Sigmoid colon (tissue), 7 donors: ENCODE results near the gene ACTG1. TPM values are rescaled to one million over a fixed set of nuclear protein-coding genes. Genes with fewer than 3 reads are reported as not detected.

ENCODE experiments used
- DNase-seq: peaks from one replicate; pipeline ENCODE4 v3.0.0-alpha.2; 2019
- H3K27ac ChIP-seq, 4 donors: fragments of 200-600 bp; sonication (generic); one replicate each; pipeline ENCODE4 v1.5.1; 2016 to 2019; ENCODE audit warnings: mild to moderate bottlenecking in 1 of 4
- H3K27me3 ChIP-seq, 3 donors: fragments of 200-600 bp; sonication (generic); one replicate each; pipeline ENCODE4 v1.5.1; 2019; ENCODE audit warnings: mild to moderate bottlenecking in 1 of 3
- H3K36me3 ChIP-seq, 4 donors: fragments of 200-600 bp; sonication (generic); one replicate each; pipeline ENCODE4 v1.5.1; 2016 to 2019
- H3K4me1 ChIP-seq, 4 donors: fragments of 200-600 bp; sonication (generic); one replicate each; pipeline ENCODE4 v1.5.1; 2017 to 2019
- H3K4me3 ChIP-seq, 4 donors: fragments of 200-600 bp; sonication (generic); one replicate each; pipeline ENCODE4 v1.5.1; 2017 to 2019; ENCODE audit warnings: mild to moderate bottlenecking in 2 of 4, moderate library complexity in 1 of 4
- H3K9me3 ChIP-seq, 4 donors: fragments of 200-600 bp in 3 of 4; sonication (generic) in 3 of 4; one replicate each; pipeline versions ENCODE4 v1.5.1 to v1.6.1; 2013 to 2019
- EP300 ChIP-seq, 4 donors: sonication (generic); formaldehyde crosslinking; IDR thresholded peaks; one replicate each; pipeline ENCODE4 v1.6.1; 2017; ENCODE audit warnings: antibody characterized with exemption in 4 of 4
- POLR2A ChIP-seq, 2 donors: fragments of 450-650 bp; IDR thresholded peaks; one replicate each; pipeline ENCODE4 v1.6.1; 2016; ENCODE audit warnings: antibody characterized with exemption in 2 of 2, mild to moderate bottlenecking in 2 of 2, moderate library complexity in 2 of 2
- POLR2AphosphoS5 ChIP-seq, 4 donors: sonication (generic); formaldehyde crosslinking; IDR thresholded peaks; one replicate each; pipeline ENCODE4 v1.6.1; 2017; ENCODE audit warnings: antibody characterized with exemption in 4 of 4
- WGBS, 2 donors: extraction: QIAGEN DNeasy Blood & Tissue Kit; methylation state at CpG; one replicate each; pipeline ENCODE4 v1.1.7; 2013; 5-methylcytosine and 5-hydroxymethylcytosine counted together
- intact Hi-C: fragments of 100-400 bp; cut with DNase I; formaldehyde crosslinking; loops from one replicate; pipeline ENCODE4 v1.15.1; 2023
- polyA plus RNA-seq, 3 donors: library from polyadenylated mRNA; stranded (reverse); fragments of 200-250 nt; gene quantifications; one replicate each; pipeline ENCODE4 v1.2.3, GENCODE V29; 2013
- total RNA-seq, 4 donors: library from RNA; depleted of rRNA; stranded (reverse); fragments of >200 nt; gene quantifications; one replicate each; pipeline ENCODE4 v1.1.0, GENCODE V29; 2016
- TF ChIP-seq, protein P1 (sequence below), 4 experiments: fragments of 450-650 bp in 3 of 4; fragments of 200-600 bp in 1 of 4; IDR thresholded peaks; one replicate each; pipeline ENCODE4 v1.5.1; 2016 to 2019; ENCODE audit warnings: antibody characterized with exemption in 4 of 4, mild to moderate bottlenecking in 3 of 4, moderate library complexity in 2 of 4
- donor health status: healthy with polysubstance abuse.
- donor health status: Bipolar disorder and iron deficiency.
- donor health status: healthy.

The ACTG1 gene
- total and polyA plus RNA-seq, 7 donors = 1,038 to 4,527 (median 2,003) TPM

DNA sequence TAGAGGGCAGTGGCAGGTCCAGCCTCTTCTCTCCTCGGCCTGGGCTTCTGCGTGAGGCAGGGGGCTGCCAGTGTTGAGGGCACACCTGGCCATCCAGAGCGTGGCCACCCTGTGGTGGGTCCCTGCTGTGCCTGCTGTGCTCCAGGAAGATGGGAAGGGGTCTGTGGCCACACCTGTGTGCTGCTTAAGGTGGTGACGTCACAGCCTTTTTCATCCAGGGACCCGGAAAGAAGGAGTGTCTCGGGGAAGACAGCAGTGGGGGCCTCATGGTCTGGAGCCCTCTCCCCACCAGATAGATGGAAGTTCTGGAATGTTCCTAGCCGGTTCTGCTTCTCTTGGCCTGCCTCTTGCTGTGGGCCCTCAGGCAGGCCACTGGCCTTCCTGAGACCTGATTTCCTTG, 36.5 kb downstream of the ACTG1 start:
- Histone ChIP-seq H3K4me3 (no peak overlapping the region), H3K27ac (no peak overlapping the region)
- intact Hi-C loops = no loop called here

DNA sequence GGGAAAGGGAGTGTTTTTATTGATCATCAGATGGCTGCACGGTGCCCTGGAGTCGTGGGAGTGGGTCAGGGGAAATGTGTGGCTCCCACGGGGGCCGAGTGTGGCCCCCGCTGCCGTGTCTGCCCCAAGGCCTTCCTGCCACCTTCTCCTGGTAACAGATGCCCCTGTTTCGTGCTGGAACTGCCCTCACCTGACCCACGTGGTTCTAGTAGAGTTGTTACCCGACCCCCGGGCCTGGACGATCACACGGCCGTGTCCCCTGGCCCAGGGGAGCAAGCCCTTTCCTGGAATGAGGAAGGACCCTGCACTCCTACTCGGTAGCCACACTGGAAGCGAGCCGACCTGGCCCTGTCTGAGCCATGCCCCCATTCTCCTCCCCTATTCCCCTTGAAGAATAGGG, 37.6 kb downstream of the ACTG1 start:
- no peak for DNase-seq
- H3K9me3 ChIP-seq = no peaks in the 10 kb centered on the region
- TF ChIP-seq, protein P1, sequence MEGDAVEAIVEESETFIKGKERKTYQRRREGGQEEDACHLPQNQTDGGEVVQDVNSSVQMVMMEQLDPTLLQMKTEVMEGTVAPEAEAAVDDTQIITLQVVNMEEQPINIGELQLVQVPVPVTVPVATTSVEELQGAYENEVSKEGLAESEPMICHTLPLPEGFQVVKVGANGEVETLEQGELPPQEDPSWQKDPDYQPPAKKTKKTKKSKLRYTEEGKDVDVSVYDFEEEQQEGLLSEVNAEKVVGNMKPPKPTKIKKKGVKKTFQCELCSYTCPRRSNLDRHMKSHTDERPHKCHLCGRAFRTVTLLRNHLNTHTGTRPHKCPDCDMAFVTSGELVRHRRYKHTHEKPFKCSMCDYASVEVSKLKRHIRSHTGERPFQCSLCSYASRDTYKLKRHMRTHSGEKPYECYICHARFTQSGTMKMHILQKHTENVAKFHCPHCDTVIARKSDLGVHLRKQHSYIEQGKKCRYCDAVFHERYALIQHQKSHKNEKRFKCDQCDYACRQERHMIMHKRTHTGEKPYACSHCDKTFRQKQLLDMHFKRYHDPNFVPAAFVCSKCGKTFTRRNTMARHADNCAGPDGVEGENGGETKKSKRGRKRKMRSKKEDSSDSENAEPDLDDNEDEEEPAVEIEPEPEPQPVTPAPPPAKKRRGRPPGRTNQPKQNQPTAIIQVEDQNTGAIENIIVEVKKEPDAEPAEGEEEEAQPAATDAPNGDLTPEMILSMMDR (IDR thresholded peaks at IDR 0.05) = no peak
- no peak for TF ChIP-seq POLR2AphosphoS5 (IDR thresholded peaks at IDR 0.05)
- TF ChIP-seq POLR2A (IDR thresholded peaks at IDR 0.05) = no peak
- no peak for TF ChIP-seq EP300 (IDR thresholded peaks at IDR 0.05)
- no peak overlapping the region for H3K4me3 ChIP-seq
- no peaks in the 10 kb centered on the region for H3K36me3 ChIP-seq
- H3K27ac ChIP-seq = no peak overlapping the region
- H3K27me3 ChIP-seq = peaks cover 0 to 6% (median 0%) of the 10 kb centered on the region in 3 donors
- 79 to 80% methylated on average over 16 of the region's 16 CpGs for WGBS, 2 donors
- peaks cover 0 to 18% (median 13%) of the 10 kb centered on the region in 4 donors for H3K4me1 ChIP-seq
- intact Hi-C loops = no loop called here

More for the DNA sequence above, 36.5 kb downstream of the ACTG1 start:
- Histone ChIP-seq H3K9me3 (no peaks in the 10 kb centered on the region), H3K27me3 (peaks cover 0 to 15% (median under 1%) of the 10 kb centered on the region in 3 donors), H3K4me1 (peaks cover 0 to 28% (median 20%) of the 10 kb centered on the region in 4 donors), H3K36me3 (no peaks in the 10 kb centered on the region)
- no peak for DNase-seq
- TF ChIP-seq, protein P1 (IDR thresholded peaks at IDR 0.05) = no peak
- TF ChIP-seq POLR2AphosphoS5 (IDR thresholded peaks at IDR 0.05) = no peak
- TF ChIP-seq POLR2A (IDR thresholded peaks at IDR 0.05) = no peak
- TF ChIP-seq EP300 (IDR thresholded peaks at IDR 0.05) = no peak
- WGBS, 2 donors = 87 to 88% methylated on average over 7 of the region's 7 CpGs

DNA sequence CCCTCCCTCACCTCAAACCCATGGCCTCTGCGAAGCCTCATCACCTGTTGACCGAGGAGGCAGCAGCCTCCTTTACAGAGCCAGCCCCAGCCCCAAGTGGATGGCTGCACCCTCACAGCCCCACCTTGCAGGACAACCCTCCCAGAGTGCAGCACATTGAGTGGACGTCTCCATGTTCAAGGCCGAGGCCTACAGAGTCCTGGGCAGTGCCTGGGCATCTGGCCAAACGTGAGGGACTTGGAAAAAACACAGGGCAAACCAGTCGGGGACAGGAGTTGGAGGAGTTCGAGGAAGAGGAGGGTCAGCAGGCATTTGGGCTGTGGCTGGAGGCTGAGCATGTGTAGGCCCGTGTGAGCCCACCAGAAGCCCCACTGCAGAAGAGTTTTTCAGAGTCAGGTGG, 39.6 kb downstream of the ACTG1 start:
- intact Hi-C loops = no loop called here
- DNase-seq = no peak

DNA sequence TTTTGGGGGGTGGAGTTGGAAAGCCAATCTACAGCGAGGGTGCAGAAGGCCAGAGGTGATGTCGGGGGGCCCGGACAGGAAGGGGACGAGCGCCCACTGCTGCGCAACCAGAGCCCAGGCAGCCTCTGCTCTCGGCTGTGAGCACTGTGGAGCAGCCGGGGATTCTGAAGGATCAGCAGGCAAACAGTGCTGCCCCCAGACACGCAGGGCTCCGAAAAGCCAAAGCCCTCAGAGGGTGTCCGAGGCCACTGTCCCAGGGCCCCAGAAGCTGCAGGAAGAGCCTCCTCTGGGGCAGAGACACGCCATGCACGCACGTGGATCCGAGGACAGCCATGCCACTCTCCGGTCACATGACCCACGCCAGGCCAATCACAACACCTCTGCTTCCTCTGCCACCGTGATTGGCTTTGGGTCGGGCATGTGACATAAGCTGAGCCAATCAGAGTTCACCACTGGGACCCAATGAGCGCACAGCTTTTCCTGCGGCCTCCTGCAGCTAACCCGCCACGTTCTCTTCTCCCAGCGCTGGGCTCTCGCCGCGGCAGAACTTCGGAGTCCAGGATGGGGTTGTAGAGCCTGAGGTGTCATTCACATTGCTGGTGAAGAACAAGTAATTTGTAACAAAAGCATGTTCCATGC, 40.7 kb downstream of the ACTG1 start:
- Histone ChIP-seq H3K27me3 (no peaks in the 10 kb centered on the region), H3K27ac (peak overlapping the region; percentile 35 to 70 (median 52)), H3K36me3 (no peaks in the 10 kb centered on the region), H3K4me1 (peaks cover 0 to 18% (median 13%) of the 10 kb centered on the region in 4 donors), H3K9me3 (no peaks in the 10 kb centered on the region), H3K4me3 (peak overlapping the region in 3 of 4 donors; percentile 26 to 45 (median 40))
- TF ChIP-seq EP300 (IDR thresholded peaks at IDR 0.05) (no peak), POLR2A (IDR thresholded peaks at IDR 0.05) (no peak), POLR2AphosphoS5 (IDR thresholded peaks at IDR 0.05) (peak in 2 of 4 donors; percentile 25 to 34)
- TF ChIP-seq, protein P1 (IDR thresholded peaks at IDR 0.05) = peak; percentile 51 to 71 (median 64)
- 79 to 86% methylated on average over 28 of the region's 28 CpGs for WGBS, 2 donors
- DNase-seq = peak; percentile 97
- intact Hi-C loops = loop anchor here (1.0 kb wide), 1 partner anchor 52 kb away; no protein-coding TSS in a partner anchor

More for the DNA sequence above, 39.6 kb downstream of the ACTG1 start:
- Histone ChIP-seq H3K27ac (no peak overlapping the region), H3K4me3 (no peak overlapping the region), H3K27me3 (no peaks in the 10 kb centered on the region), H3K4me1 (peaks cover 0 to 18% (median 13%) of the 10 kb centered on the region in 4 donors), H3K36me3 (no peaks in the 10 kb centered on the region), H3K9me3 (no peaks in the 10 kb centered on the region)
- TF ChIP-seq, protein P1 (IDR thresholded peaks at IDR 0.05) = no peak
- TF ChIP-seq POLR2A (IDR thresholded peaks at IDR 0.05) = no peak
- TF ChIP-seq POLR2AphosphoS5 (IDR thresholded peaks at IDR 0.05) = no peak
- no peak for TF ChIP-seq EP300 (IDR thresholded peaks at IDR 0.05)
- WGBS, 2 donors = 82 to 86% methylated on average over 8 of the region's 8 CpGs
